Limb (tissue), 2 donors: ENCODE data around the gene BCAR3.

Source experiments
- DNase-seq, 2 donors: peaks; one replicate each; pipeline ENCODE4 v3.0.0-alpha.2; 2016; ENCODE audit errors: extremely low spot score in 2 of 2

BCAR3 gene

GRCh38 chr1:93578911-93579825 lies 102.5 kb downstream of the BCAR3 start:
- DNase-seq: no peak

- no peak for DNase-seq
Measured at GRCh38 chr1:93578433-93578830, 103.2 kb downstream of the BCAR3 start.

- DNase-seq: no peak
Measured at GRCh38 chr1:93577536-93578432, 103.9 kb downstream of the BCAR3 start.

GRCh38 chr1:93576746-93577145 lies 104.9 kb downstream of the BCAR3 start:
- no peak for DNase-seq

- DNase-seq: peak; percentile 78 to 88
Measured at GRCh38 chr1:93576346-93576745, 105.3 kb downstream of the BCAR3 start.

- DNase-seq: peak; percentile 61 to 67
Measured at GRCh38 chr1:93575621-93576284, 105.9 kb downstream of the BCAR3 start.

GRCh38 chr1:93574991-93575390 lies 106.6 kb downstream of the BCAR3 start:
- DNase-seq: no peak

- DNase-seq: no peak
Measured at GRCh38 chr1:93574511-93574910, 107.1 kb downstream of the BCAR3 start.

GRCh38 chr1:93573940-93574469 lies 107.6 kb downstream of the BCAR3 start:
- DNase-seq: no peak

- no peak for DNase-seq
Measured at GRCh38 chr1:93571623-93572310, 109.9 kb downstream of the BCAR3 start.

GRCh38 chr1:93569489-93569888 lies 112.1 kb downstream of the BCAR3 start:
- DNase-seq: no peak

- no peak for DNase-seq
Measured at GRCh38 chr1:93567255-93567918, 114.2 kb downstream of the BCAR3 start.

GRCh38 chr1:93566227-93566626 lies 115.4 kb downstream of the BCAR3 start:
- no peak for DNase-seq

GRCh38 chr1:93565496-93566206 lies 116.0 kb downstream of the BCAR3 start:
- DNase-seq: no peak

- DNase-seq: no peak
Measured at GRCh38 chr1:93559695-93560094, 121.9 kb downstream of the BCAR3 start.

GRCh38 chr1:93559045-93559444 lies 122.6 kb downstream of the BCAR3 start:
- no peak for DNase-seq

- DNase-seq: no peak
Measured at GRCh38 chr1:93556291-93556690, 125.3 kb downstream of the BCAR3 start.

GRCh38 chr1:93554883-93555872 lies 126.5 kb downstream of the BCAR3 start:
- no peak for DNase-seq
